Ascending aorta (tissue), 2 donors: Measurements from ENCODE around the gene RAD21L1. TPM values are rescaled to one million over a fixed set of nuclear protein-coding genes. Genes with fewer than 3 reads are reported as not detected.
A peak's percentile ranks its signal among the peaks of the same experiment; 100 is the strongest.
"Not testable (repeated sequence)": the region's sequence is repeated elsewhere in the genome, so short reads cannot be mapped to it uniquely, and the experiment has no call there.

Source experiments
- DNase-seq, 2 donors: peaks; one replicate each; pipeline ENCODE4 v3.0.0-alpha.2; 2019; ENCODE audit warnings: low spot score in 2 of 2
- H3K27ac ChIP-seq, 2 donors: fragments of 200-600 bp; sonication (generic); one replicate each; pipeline ENCODE4 v1.5.1; 2016 to 2017; ENCODE audit warnings: mild to moderate bottlenecking in 1 of 2
- H3K27me3 ChIP-seq: fragments of 200-600 bp; sonication (generic); one replicate; pipeline ENCODE4 v1.5.1; 2017
- H3K36me3 ChIP-seq, 2 donors: fragments of 200-600 bp; sonication (generic); one replicate each; pipeline ENCODE4 v1.5.1; 2016
- H3K4me1 ChIP-seq, 2 donors: fragments of 200-600 bp; sonication (generic); one replicate each; pipeline ENCODE4 v1.5.1; 2016 to 2017; ENCODE audit warnings: mild to moderate bottlenecking in 1 of 2
- H3K4me3 ChIP-seq, 2 donors: fragments of 200-600 bp; sonication (generic); one replicate each; pipeline ENCODE4 v1.5.1; 2016 to 2017; ENCODE audit warnings: mild to moderate bottlenecking in 1 of 2
- H3K9me3 ChIP-seq, 2 donors: fragments of 200-600 bp; sonication (generic); one replicate each; pipeline ENCODE4 v1.5.1; 2016
- intact Hi-C: fragments of 100-400 bp; cut with DNase I; formaldehyde crosslinking; loops from one replicate; pipeline ENCODE4 v1.15.1; 2023
- total RNA-seq: library from RNA; depleted of rRNA; stranded (reverse); fragments of >200 nt; gene quantifications from one replicate; pipeline ENCODE4 v1.1.0, GENCODE V29; 2016
- TF ChIP-seq, protein P1 (sequence below), 3 experiments: fragments of 200-600 bp in 2 of 3; fragments of 450-650 bp in 1 of 3; sonication (generic) in 2 of 3; IDR thresholded peaks; one replicate each; pipeline ENCODE4 v1.5.1; 2016 to 2019; ENCODE audit warnings: antibody characterized with exemption in 3 of 3, mild to moderate bottlenecking in 1 of 3, moderate library complexity in 1 of 3

The RAD21L1 gene
- total RNA-seq, 1 donor from 2014 or later = not detected

DNA sequence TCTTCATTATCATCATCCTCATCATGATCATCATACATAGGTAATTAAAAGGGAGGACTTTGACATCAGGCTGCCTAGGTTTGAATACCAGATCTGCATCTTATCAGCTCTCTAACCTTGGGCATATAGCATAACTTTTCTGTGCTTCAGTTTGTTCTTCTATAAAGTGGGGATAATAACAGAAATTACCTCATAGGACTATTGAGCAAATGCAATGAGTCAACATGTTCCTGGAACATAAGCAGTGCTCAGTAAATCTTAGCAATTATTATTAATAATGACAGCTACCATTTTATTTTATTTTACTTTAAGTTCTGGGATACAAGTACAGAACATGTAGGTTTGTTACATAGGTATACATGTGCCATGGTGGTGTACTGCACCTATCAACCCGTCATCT lies 15.3 kb upstream of the RAD21L1 start:
- Histone ChIP-seq H3K36me3 (no peaks in the 10 kb centered on the region), H3K4me3 (no peak overlapping the region), H3K27ac (no peak overlapping the region), H3K27me3 (no peaks in the 10 kb centered on the region), H3K4me1 (no peaks in the 10 kb centered on the region), H3K9me3 (no peaks in the 10 kb centered on the region)
- TF ChIP-seq, protein P1, sequence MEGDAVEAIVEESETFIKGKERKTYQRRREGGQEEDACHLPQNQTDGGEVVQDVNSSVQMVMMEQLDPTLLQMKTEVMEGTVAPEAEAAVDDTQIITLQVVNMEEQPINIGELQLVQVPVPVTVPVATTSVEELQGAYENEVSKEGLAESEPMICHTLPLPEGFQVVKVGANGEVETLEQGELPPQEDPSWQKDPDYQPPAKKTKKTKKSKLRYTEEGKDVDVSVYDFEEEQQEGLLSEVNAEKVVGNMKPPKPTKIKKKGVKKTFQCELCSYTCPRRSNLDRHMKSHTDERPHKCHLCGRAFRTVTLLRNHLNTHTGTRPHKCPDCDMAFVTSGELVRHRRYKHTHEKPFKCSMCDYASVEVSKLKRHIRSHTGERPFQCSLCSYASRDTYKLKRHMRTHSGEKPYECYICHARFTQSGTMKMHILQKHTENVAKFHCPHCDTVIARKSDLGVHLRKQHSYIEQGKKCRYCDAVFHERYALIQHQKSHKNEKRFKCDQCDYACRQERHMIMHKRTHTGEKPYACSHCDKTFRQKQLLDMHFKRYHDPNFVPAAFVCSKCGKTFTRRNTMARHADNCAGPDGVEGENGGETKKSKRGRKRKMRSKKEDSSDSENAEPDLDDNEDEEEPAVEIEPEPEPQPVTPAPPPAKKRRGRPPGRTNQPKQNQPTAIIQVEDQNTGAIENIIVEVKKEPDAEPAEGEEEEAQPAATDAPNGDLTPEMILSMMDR (IDR thresholded peaks at IDR 0.05) = no peak
- intact Hi-C loops = no loop called here
- no peak for DNase-seq

DNA sequence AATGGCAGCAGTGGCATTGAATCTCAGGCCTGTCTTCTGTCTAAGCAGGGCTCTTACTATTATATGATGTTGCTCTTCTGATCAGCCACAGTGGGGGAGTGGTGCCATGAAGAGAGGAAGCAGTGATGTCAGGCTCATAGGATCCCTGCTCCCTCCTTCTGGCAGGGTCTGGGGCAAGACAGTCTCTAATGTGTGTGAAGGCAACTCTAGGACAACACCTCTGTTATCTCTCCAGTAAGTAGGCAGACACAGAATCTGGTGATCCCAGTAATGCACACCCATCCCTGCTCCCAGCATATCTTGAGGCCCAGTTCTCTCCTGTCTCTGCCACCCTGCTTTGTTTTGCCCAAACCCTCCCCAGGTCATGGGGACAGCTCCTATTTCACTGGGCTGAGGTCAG lies 13.8 kb upstream of the RAD21L1 start:
- DNase-seq = no peak
- Histone ChIP-seq H3K36me3 (no peaks in the 10 kb centered on the region), H3K27me3 (no peaks in the 10 kb centered on the region), H3K4me3 (no peak overlapping the region), H3K9me3 (no peaks in the 10 kb centered on the region), H3K27ac (no peak overlapping the region), H3K4me1 (no peaks in the 10 kb centered on the region)
- intact Hi-C loops = loop anchor here (2.0 kb wide), 1 partner anchor 395 kb away; no protein-coding TSS in a partner anchor
- TF ChIP-seq, protein P1 (IDR thresholded peaks at IDR 0.05) = no peak

DNA sequence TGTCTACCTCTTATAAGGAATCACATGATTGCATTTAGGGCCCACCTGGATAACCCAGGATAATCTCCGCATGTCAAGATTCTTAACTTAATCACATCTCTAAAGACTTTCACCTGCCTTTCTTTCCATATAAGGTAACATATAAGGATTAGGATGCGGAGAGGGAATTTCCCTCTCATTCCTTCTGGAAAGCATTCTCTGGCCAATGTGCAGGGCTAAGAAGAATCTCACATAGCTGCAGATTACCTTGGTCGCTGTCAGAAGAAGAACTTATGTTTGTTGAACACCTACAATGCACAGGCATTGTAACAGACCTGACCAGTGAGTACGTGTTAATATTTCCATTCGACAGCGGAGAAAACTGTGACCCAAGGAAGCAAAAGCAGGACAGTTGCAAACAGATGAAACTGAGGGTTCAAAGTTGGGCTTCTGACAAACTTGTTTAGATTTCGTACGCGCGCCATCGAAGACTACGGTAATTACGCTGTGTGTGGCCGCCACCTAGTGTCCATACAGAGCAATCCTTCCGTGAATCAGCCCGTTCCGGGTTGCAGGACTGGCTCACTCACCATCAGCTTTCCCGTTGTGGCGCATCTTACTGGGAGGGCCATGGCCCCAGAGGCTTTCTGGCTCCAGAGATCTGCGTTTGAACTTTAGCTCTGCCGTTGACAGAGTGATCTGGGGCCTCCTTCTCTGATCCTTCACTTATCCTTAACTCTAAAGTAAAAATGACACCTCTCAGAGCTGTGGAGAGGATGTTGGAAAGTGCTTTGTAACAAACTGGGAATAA lies 13.0 kb upstream of the RAD21L1 start:
- no peak overlapping the region for H3K4me3 ChIP-seq
- no peaks in the 10 kb centered on the region for H3K4me1 ChIP-seq
- intact Hi-C loops = loop anchor here (2.0 kb wide), 1 partner anchor 396 kb away; no protein-coding TSS in a partner anchor
- no peaks in the 10 kb centered on the region for H3K9me3 ChIP-seq
- H3K27me3 ChIP-seq = no peaks in the 10 kb centered on the region
- no peak overlapping the region for H3K27ac ChIP-seq
- peak in 1 of 2 donors; percentile 76 for DNase-seq
- no peaks in the 10 kb centered on the region for H3K36me3 ChIP-seq
- TF ChIP-seq, protein P1 (IDR thresholded peaks at IDR 0.05) = peak; percentile 42 to 70 (median 57)

DNA sequence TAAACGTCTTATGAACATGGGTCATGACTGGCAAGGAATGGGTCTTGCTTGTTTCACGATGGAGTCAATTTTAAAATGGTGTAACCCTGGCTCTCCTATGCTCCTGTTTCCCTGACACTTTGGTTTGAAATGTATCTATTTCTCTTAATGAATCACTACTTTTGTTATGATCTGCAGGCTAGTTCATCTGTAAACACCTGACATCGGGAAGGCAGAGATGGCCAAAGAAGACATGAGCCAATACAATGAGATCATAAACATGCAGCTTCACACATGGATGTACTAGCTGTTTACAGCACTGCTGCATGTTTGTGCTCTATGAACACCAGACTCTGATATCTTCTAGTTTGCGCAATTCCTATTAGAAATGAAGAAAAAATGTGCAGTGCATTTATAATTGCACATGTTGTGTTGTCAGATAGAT lies 11.0 kb upstream of the RAD21L1 start:
- no peak overlapping the region for H3K27ac ChIP-seq
- no peaks in the 10 kb centered on the region for H3K4me1 ChIP-seq
- no peak overlapping the region for H3K4me3 ChIP-seq
- no peaks in the 10 kb centered on the region for H3K9me3 ChIP-seq
- intact Hi-C loops = no loop called here
- TF ChIP-seq, protein P1 (IDR thresholded peaks at IDR 0.05) = no peak
- H3K36me3 ChIP-seq = no peaks in the 10 kb centered on the region
- no peak for DNase-seq
- no peaks in the 10 kb centered on the region for H3K27me3 ChIP-seq

DNA sequence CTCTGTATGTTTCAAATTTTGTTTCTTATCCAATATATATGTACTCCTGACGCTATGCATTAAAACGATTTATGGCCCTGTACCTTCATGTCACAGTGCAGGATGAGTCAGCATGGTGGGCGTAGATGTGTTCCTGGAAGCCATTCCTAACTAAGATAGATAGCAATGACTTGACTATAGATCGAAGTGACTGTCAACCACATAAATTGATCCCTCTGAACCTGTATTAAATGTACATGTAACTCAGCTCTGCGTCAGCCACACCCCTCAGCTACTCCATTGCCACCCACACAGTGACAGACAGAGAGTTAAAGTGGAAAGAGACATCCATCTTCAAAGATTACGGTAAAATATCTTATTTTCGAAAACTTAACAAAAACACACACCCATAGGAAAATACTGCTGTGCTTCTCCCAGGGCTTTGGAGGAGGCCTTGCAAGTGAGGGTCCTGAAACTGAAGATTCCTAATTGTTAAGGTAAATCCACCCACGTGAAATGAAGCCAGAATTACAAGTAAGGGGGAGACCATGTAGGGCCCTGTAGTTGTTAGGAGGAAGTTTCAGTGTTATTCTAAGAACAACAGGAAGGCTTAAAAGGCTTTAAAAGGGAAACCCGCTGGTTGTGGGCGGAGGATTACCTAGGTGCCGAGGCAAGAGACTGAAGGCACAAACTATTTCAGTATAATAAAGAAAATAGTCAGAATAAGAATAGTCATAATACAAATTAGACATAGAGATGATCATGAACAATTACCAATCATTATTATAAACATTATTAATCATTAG lies 10.3 kb upstream of the RAD21L1 start:
- no peak overlapping the region for H3K27ac ChIP-seq
- no peak for DNase-seq
- TF ChIP-seq, protein P1 (IDR thresholded peaks at IDR 0.05) = no peak
- no peaks in the 10 kb centered on the region for H3K27me3 ChIP-seq
- no peaks in the 10 kb centered on the region for H3K36me3 ChIP-seq
- H3K4me1 ChIP-seq = no peaks in the 10 kb centered on the region
- no peak overlapping the region for H3K4me3 ChIP-seq
- H3K9me3 ChIP-seq = no peaks in the 10 kb centered on the region
- intact Hi-C loops = no loop called here

DNA sequence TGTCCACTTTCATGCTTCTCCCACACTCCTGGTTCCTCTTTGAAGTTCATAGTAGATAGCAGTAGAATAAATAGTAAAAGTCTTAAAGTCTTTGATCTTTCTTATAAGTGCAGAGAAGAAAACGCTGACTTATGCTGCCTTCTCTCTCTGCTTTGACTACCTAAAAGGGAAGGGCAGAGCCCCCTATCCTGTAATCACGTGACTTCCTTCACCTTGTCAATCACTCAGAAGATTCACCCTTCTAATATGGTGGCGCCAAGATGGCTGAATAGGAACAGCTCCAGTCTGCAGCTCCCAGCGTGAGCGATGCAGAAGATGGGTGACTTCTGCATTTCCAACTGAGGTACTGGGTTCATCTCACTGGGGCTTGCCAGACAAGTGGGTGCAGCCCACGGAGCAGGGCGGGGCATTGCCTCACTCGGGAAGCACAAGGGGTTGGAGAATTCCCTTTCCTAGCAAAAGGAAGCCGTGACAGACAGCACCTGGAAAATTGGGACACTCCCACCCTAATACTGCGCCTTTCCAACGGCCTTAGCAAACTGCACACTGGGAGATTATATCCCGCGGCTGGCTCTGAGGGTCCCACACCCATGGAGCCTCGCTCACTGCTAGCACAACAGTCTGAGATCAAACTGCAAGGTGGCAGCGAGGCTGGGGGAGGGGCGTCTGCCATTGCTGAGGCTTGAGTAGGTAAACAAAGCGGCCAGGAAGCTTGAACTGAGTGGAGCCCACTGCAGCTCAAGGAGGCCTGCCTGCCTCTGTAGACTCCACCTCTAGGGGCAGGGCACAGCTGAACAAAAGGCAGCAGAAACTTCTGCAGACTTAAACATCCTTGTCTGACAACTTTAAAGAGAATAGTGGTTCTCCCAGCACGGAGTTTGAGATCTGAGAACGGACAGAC lies 9.1 kb upstream of the RAD21L1 start:
- H3K27me3 ChIP-seq, H3K9me3 ChIP-seq, DNase-seq, H3K4me3 ChIP-seq, H3K36me3 ChIP-seq, H3K27ac ChIP-seq, intact Hi-C loops, H3K4me1 ChIP-seq: not testable (repeated sequence)

DNA sequence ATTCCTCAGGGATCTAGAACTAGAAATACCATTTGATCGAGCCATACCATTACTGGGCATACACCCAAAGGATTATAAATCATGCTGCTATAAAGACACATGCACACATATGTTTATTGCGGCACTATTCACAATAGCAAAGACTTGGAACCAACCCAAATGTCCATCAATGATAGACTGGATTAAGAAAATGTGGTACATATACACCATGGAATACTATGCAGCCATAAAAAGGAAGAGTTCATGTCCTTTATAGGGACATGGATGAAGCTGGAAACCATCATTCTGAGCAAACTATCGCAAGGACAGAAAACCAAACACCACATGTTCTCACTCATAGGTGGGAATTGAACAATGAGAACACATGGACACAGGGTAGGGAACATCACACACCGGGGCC lies 3.1 kb upstream of the RAD21L1 start:
- H3K27me3 ChIP-seq, H3K36me3 ChIP-seq, H3K27ac ChIP-seq, DNase-seq, intact Hi-C loops, H3K4me1 ChIP-seq, H3K4me3 ChIP-seq, H3K9me3 ChIP-seq: not testable (repeated sequence)
